Trophoblast cell (in vitro differentiated cells and primary cell): ENCODE data around the gene PRKCI.
A peak's percentile ranks its signal among the peaks of the same experiment; 100 is the strongest.
"Not testable (repeated sequence)": the region's sequence is repeated elsewhere in the genome, so short reads cannot be mapped to it uniquely, and the experiment has no call there.

Experiments used
- DNase-seq, 2 donors: peaks; one replicate each; pipeline ENCODE4 v3.0.0-alpha.2; 2016
- H2AFZ ChIP-seq: 2 replicates; pipeline ENCODE4 v1.6.1; 2013; ENCODE audit warnings: low read length, moderate library complexity, mild to moderate bottlenecking; ENCODE audit not compliant: insufficient read depth, poor library complexity
- H2AK5ac ChIP-seq: 2 replicates; pipeline ENCODE4 v1.6.1; 2013; ENCODE audit warnings: mild to moderate bottlenecking, low read length
- H2BK120ac ChIP-seq: 2 replicates; pipeline ENCODE4 v1.6.1; 2013; ENCODE audit warnings: low read length, mild to moderate bottlenecking, moderate library complexity; ENCODE audit not compliant: insufficient read depth, poor library complexity
- H2BK12ac ChIP-seq: 2 replicates; pipeline ENCODE4 v1.6.1; 2013; ENCODE audit warnings: mild to moderate bottlenecking, low read length, moderate library complexity
- H2BK5ac ChIP-seq: 2 replicates; pipeline ENCODE4 v1.6.1; 2013; ENCODE audit warnings: low read length, low read depth, moderate library complexity, mild to moderate bottlenecking; ENCODE audit not compliant: poor library complexity
- H3K14ac ChIP-seq: 2 replicates; pipeline ENCODE4 v1.6.1; 2013; ENCODE audit warnings: mild to moderate bottlenecking, low read length
- H3K18ac ChIP-seq: 2 replicates; pipeline ENCODE4 v1.6.1; 2013; ENCODE audit warnings: mild to moderate bottlenecking, low read length
- H3K23ac ChIP-seq: 2 replicates; pipeline ENCODE4 v1.6.1; 2013; ENCODE audit warnings: low read length
- H3K27ac ChIP-seq: 2 replicates; pipeline ENCODE4 v1.5.1; 2013; ENCODE audit warnings: low read depth, mild to moderate bottlenecking, inconsistent platforms, low read length, moderate library complexity
- H3K27me3 ChIP-seq: 2 replicates; pipeline ENCODE4 v1.6.1; 2013; ENCODE audit warnings: inconsistent platforms, mild to moderate bottlenecking, low read length, moderate library complexity; ENCODE audit not compliant: insufficient read depth
- H3K36me3 ChIP-seq, 2 experiments: 1 replicate in 1 of 2; 2 replicates in 1 of 2; pipeline ENCODE4 v1.6.1; 2013; ENCODE audit warnings: low read length in 2 of 2, mild to moderate bottlenecking in 2 of 2, moderate library complexity in 1 of 2; ENCODE audit not compliant: insufficient read depth in 2 of 2, control insufficient read depth in 1 of 2
- H3K4ac ChIP-seq: 2 replicates; pipeline ENCODE4 v1.6.1; 2013; ENCODE audit warnings: low read depth, mild to moderate bottlenecking, low read length, moderate library complexity
- H3K4me1 ChIP-seq, 2 experiments: 1 replicate in 1 of 2; 2 replicates in 1 of 2; pipeline ENCODE4 v1.6.1; 2013; ENCODE audit warnings: low read length in 2 of 2, mild to moderate bottlenecking in 2 of 2, moderate library complexity in 1 of 2; ENCODE audit not compliant: insufficient read depth in 2 of 2, control insufficient read depth in 1 of 2
- H3K4me2 ChIP-seq: 2 replicates; pipeline ENCODE4 v1.6.1; 2013; ENCODE audit warnings: inconsistent platforms, mild to moderate bottlenecking, low read length, moderate library complexity
- H3K4me3 ChIP-seq: 2 replicates; pipeline ENCODE4 v1.5.1; 2013; ENCODE audit warnings: mild to moderate bottlenecking, low read depth, low read length, inconsistent platforms
- H3K79me1 ChIP-seq: one replicate; pipeline ENCODE4 v1.6.1; 2013; ENCODE audit warnings: low read length
- H3K79me2 ChIP-seq: 2 replicates; pipeline ENCODE4 v1.6.1; 2013; ENCODE audit warnings: low read length, mild to moderate bottlenecking; ENCODE audit not compliant: control insufficient read depth, insufficient read depth, poor library complexity
- H3K9ac ChIP-seq: 2 replicates; pipeline ENCODE4 v1.6.1; 2013; ENCODE audit warnings: mild to moderate bottlenecking, low read length
- H3K9me3 ChIP-seq: 2 replicates; pipeline ENCODE4 v1.6.1; 2013; ENCODE audit warnings: low read depth, mild to moderate bottlenecking, control low read depth, inconsistent platforms, low read length; ENCODE audit not compliant: insufficient read depth
- H4K12ac ChIP-seq: 2 replicates; pipeline ENCODE4 v1.6.1; 2013; ENCODE audit warnings: low read depth, mild to moderate bottlenecking, low read length, moderate library complexity
- H4K8ac ChIP-seq: 2 replicates; pipeline ENCODE4 v1.6.1; 2013; ENCODE audit warnings: low read depth, mild to moderate bottlenecking, low read length, moderate library complexity
- H4K91ac ChIP-seq: one replicate; pipeline ENCODE4 v1.6.1; 2013; ENCODE audit warnings: low read depth, mild to moderate bottlenecking, low read length, moderate library complexity
- WGBS: extraction: QIAGEN DNeasy Blood & Tissue Kit; methylation state at CpG from one replicate; pipeline ENCODE4 v1.1.7; 2013; ENCODE audit warnings: missing lambda C conversion rate; ENCODE audit not compliant: insufficient read length, insufficient coverage; ENCODE audit errors: extremely low coverage; 5-methylcytosine and 5-hydroxymethylcytosine counted together

PRKCI gene

DNA sequence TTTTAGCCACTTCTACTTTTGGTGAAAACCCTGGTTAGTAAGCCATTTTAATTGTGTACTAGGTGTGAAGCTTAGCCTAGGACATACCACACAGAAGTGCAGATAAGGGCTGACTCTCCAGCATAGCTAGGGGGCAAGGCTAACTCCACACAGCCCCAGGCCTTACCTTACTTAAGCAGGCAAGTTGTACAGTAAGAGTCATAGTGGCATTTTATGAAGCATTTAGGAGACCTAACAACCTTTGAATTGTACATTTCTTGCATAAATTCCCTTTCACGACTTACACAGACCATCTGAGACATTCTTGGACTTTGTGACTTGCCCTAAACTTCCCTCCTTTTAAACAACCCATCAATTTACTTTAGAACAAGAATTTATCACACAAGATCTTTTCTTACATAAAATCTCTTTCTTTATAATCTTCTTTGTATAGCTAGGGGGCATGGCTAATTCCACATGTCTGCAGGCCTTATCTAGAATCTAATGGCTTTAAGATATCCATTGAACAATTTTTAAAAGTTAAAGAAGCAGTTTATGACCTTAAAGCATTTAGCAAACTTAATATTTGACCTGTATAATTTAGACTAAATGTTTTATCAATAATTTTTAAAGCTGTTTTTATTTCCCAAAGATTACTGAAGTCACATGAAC lies 116.6 kb downstream of the PRKCI start:
- H3K4me1 ChIP-seq, result no peaks in the 10 kb centered on the region
- H4K12ac ChIP-seq, result no peak overlapping the region
- no peak overlapping the region for H3K4me2 ChIP-seq
- no peak overlapping the region for H3K14ac ChIP-seq
- DNase-seq, result peak; percentile 93 to 94
- no peak overlapping the region for H2BK5ac ChIP-seq
- H3K18ac ChIP-seq, result no peak overlapping the region
- H3K27ac ChIP-seq, result no peak overlapping the region
- no peak overlapping the region for H3K4ac ChIP-seq
- no peak overlapping the region for H2BK12ac ChIP-seq
- no peak overlapping the region for H4K91ac ChIP-seq
- no CpG with 5 or more reads among the region's 1 CpG for WGBS
- H4K8ac ChIP-seq, result no peak overlapping the region
- H3K79me1 ChIP-seq, result peaks cover 10% of the 10 kb centered on the region
- H3K36me3 ChIP-seq, result peaks cover 1 to 7% of the 10 kb centered on the region in 2 experiments
- no peak overlapping the region for H2BK120ac ChIP-seq
- H3K23ac ChIP-seq, result no peak overlapping the region
- no peak overlapping the region for H3K9ac ChIP-seq
- H3K27me3 ChIP-seq, result no peaks in the 10 kb centered on the region
- H3K9me3 ChIP-seq, result peaks cover 10% of the 10 kb centered on the region
- H3K4me3 ChIP-seq, result no peak overlapping the region
- H2AK5ac ChIP-seq, result no peak overlapping the region
- peaks cover 2% of the 10 kb centered on the region for H3K79me2 ChIP-seq
- H2AFZ ChIP-seq, result no peak overlapping the region

DNA sequence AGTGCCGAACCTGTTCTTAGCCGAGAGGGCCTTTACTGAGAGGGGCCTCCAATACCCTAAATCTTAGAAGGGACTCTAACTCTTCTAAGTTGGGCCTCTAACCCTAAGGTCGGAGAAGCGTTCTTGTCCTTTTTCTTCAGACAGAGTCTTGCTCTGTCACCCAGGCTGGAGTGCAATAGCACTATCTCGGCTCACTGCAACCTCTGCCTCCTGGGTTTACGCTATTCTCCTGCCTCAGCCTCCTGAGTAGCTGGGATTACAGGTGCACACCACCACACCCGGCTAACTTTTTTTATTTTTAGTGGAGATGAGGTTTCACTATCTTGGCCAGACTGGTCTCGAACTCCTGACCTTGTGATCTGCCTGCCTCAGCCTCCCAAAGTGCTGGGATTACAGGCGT lies 120.0 kb downstream of the PRKCI start:
- not testable (repeated sequence) for H3K9me3 ChIP-seq, H4K12ac ChIP-seq, H3K4me2 ChIP-seq, H2AFZ ChIP-seq, H3K36me3 ChIP-seq, H3K18ac ChIP-seq, H3K4ac ChIP-seq, DNase-seq, H3K27ac ChIP-seq, H4K91ac ChIP-seq, H3K23ac ChIP-seq, H3K9ac ChIP-seq, H3K4me1 ChIP-seq, H3K79me2 ChIP-seq, H3K14ac ChIP-seq, H3K4me3 ChIP-seq, H3K27me3 ChIP-seq
- no CpG with 5 or more reads among the region's 9 CpGs for WGBS
- H2BK120ac ChIP-seq, result peak overlapping the region; percentile 79
- peak overlapping the region; percentile 92 for H2BK12ac ChIP-seq
- peaks cover 17% of the 10 kb centered on the region for H3K79me1 ChIP-seq
- H4K8ac ChIP-seq, result peak overlapping the region; percentile 19
- peak overlapping the region; percentile 79 for H2AK5ac ChIP-seq
- H2BK5ac ChIP-seq, result peak overlapping the region; percentile 73

DNA sequence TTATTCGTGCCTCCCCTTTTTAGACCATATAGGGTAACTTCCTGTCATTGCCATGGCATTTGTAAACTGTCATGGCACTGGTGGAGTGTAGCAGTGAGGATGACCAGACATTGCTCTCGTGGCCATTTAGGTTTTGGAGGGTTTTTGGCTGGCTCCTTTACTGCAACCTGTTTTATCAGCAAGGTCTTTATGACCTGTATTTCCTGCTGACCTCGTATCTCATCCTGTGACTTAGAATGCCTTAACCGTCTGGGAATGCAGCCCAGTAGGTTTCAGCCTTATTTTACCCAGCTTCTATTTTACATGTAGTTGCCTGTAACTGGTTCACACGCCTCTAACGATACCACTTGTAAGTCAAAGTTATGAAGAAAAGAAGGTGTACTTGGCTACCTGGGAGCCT lies 121.6 kb downstream of the PRKCI start:
- not testable (repeated sequence) for H3K4me1 ChIP-seq, H2AFZ ChIP-seq, H3K9me3 ChIP-seq, H2BK12ac ChIP-seq, H3K23ac ChIP-seq, H3K9ac ChIP-seq, H3K36me3 ChIP-seq, H4K12ac ChIP-seq, H3K14ac ChIP-seq, H2AK5ac ChIP-seq, H4K8ac ChIP-seq, H3K4me3 ChIP-seq, H3K27me3 ChIP-seq, H3K79me2 ChIP-seq, H3K18ac ChIP-seq, H3K4me2 ChIP-seq, H3K4ac ChIP-seq
- Histone ChIP-seq H2BK5ac (peak overlapping the region; percentile 59), H4K91ac (peak overlapping the region; percentile 74), H2BK120ac (peak overlapping the region; percentile 33), H3K27ac (peak overlapping the region; percentile 97), H3K79me1 (peaks cover 23% of the 10 kb centered on the region)
- peak; percentile 81 to 88 for DNase-seq
- no CpG with 5 or more reads among the region's 6 CpGs for WGBS

DNA sequence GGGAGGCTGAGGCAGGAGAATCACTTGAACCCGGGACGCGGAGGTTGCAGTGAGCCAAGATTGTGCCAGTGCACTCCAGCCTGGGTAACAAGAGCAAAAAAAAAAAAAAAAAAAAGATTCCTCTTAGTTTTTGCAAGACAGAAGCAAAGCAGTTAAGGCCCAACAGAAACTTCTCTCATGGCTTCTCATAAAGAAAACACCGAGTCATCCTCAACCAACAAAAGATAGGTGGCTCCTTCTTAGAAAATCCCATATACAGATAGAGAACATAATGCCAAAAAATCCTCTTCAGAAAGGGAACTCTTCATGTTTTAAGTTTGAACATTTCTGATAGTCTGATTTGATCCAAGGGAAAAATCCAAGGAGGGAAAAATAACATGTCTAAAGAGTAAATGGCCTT lies 122.7 kb downstream of the PRKCI start:
- Histone ChIP-seq H2AK5ac (no peak overlapping the region), H4K8ac (peak overlapping the region; percentile 38), H3K79me2 (peaks cover 2% of the 10 kb centered on the region), H3K4ac (no peak overlapping the region), H3K27me3 (no peaks in the 10 kb centered on the region), H3K9me3 (peaks cover 7% of the 10 kb centered on the region), H3K23ac (no peak overlapping the region), H3K9ac (no peak overlapping the region), H4K91ac (peak overlapping the region; percentile 97), H2BK120ac (peak overlapping the region; percentile 97), H3K14ac (peak overlapping the region; percentile 90), H4K12ac (no peak overlapping the region), H3K36me3 (peaks cover 1 to 5% of the 10 kb centered on the region in 2 experiments), H3K27ac (peak overlapping the region; percentile 97), H3K4me2 (no peak overlapping the region), H2BK12ac (no peak overlapping the region), H3K4me1 (peaks cover 0 to 2% of the 10 kb centered on the region in 2 experiments), H3K4me3 (no peak overlapping the region), H3K18ac (no peak overlapping the region), H2AFZ (no peak overlapping the region), H3K79me1 (peaks cover 23% of the 10 kb centered on the region), H2BK5ac (peak overlapping the region; percentile 63)
- no peak for DNase-seq
- no CpG with 5 or more reads among the region's 4 CpGs for WGBS
